IMR-90 (cell line): ENCODE measurements around the gene ARHGAP10. TPM values are rescaled to one million over a fixed set of nuclear protein-coding genes. Genes with fewer than 3 reads are reported as not detected.

ENCODE experiments used
- ATAC-seq: fragments of 200-7000 bp; cut with Tn5 transposase; 2 replicates; pipeline ENCODE4 v1.9.1; 2020; ENCODE audit warnings: low read depth, mild to moderate bottlenecking, moderate library complexity
- BruUV-seq: library from RNA; stranded (reverse); fragments of 400-500 nt; replicated peaks from 2 replicates; lab custom pipeline; 2021; lab: Mats Ljungman, UMichigan
- CTCF ChIA-PET: fragments of 300-600 bp; formaldehyde crosslinking; extraction: SDS; loops from one replicate; lab custom pipeline; 2021; ENCODE audit warnings: antibody characterized with exemption; lab: Yijun Ruan, JAX
- POLR2A ChIA-PET: fragments of 300-600 bp; sonication (Branson Sonifier 250); formaldehyde crosslinking; loops from one replicate; lab custom pipeline; 2022; ENCODE audit warnings: antibody characterized with exemption; ENCODE audit not compliant: unreplicated experiment; lab: Charles Lee
- DNase-seq: peaks from one replicate; pipeline ENCODE4 v3.0.0; 2013
- H2AFZ ChIP-seq: replicated peaks from 2 replicates; pipeline ENCODE3; 2013; ENCODE audit warnings: low read length, mild to moderate bottlenecking; ENCODE audit not compliant: poor library complexity
- H2AK5ac ChIP-seq: 2 replicates; pipeline ENCODE4 v1.6.1; 2013; ENCODE audit warnings: low read depth, low read length, inconsistent platforms
- H2AK9ac ChIP-seq: replicated peaks from 2 replicates; pipeline ENCODE3; 2013; ENCODE audit warnings: mild to moderate bottlenecking, low read depth, low read length, moderate library complexity; ENCODE audit not compliant: poor library complexity
- H2BK120ac ChIP-seq: 2 replicates; pipeline ENCODE4 v1.6.1; 2013; ENCODE audit warnings: low read depth, low read length, inconsistent platforms
- H2BK15ac ChIP-seq: 3 replicates; pipeline ENCODE4 v1.6.1; 2013; ENCODE audit warnings: low read depth, low read length, inconsistent platforms
- H2BK20ac ChIP-seq: 2 replicates; pipeline ENCODE4 v1.6.1; 2013; ENCODE audit warnings: low read depth, mild to moderate bottlenecking, inconsistent platforms, low read length, moderate library complexity
- H2BK5ac ChIP-seq: 2 replicates; pipeline ENCODE4 v1.6.1; 2013; ENCODE audit warnings: mild to moderate bottlenecking, low read depth, low read length, inconsistent platforms; ENCODE audit not compliant: poor library complexity, severe bottlenecking
- H3K14ac ChIP-seq: replicated peaks from 2 replicates; pipeline ENCODE4 v1.6.1; 2013; ENCODE audit warnings: low read depth, low read length, inconsistent platforms
- H3K18ac ChIP-seq: 2 replicates; pipeline ENCODE4 v1.6.1; 2013; ENCODE audit warnings: low read depth, low read length, control low read depth
- H3K23ac ChIP-seq: 2 replicates; pipeline ENCODE4 v1.6.1; 2013; ENCODE audit warnings: low read depth, low read length, inconsistent platforms
- H3K27ac ChIP-seq: 2 replicates; pipeline ENCODE4 v1.5.1; 2013; ENCODE audit warnings: mild to moderate bottlenecking, control low read depth, low read length; ENCODE audit not compliant: insufficient read depth
- H3K27me3 ChIP-seq: 2 replicates; pipeline ENCODE4 v1.6.1; 2013; ENCODE audit warnings: low read length; ENCODE audit not compliant: control insufficient read depth, insufficient read depth
- H3K36me3 ChIP-seq: 2 replicates; pipeline ENCODE4 v1.6.1; 2013; ENCODE audit warnings: low read length, mixed read lengths; ENCODE audit not compliant: control insufficient read depth, insufficient read depth
- H3K4ac ChIP-seq: 2 replicates; pipeline ENCODE4 v1.6.1; 2013; ENCODE audit warnings: low read depth, low read length, inconsistent platforms
- H3K4me1 ChIP-seq: 2 replicates; pipeline ENCODE4 v1.6.1; 2013; ENCODE audit warnings: low read length, mixed read lengths; ENCODE audit not compliant: control insufficient read depth, insufficient read depth
- H3K4me2 ChIP-seq: 2 replicates; pipeline ENCODE4 v1.6.1; 2013; ENCODE audit warnings: low read depth, mild to moderate bottlenecking, control low read depth, low read length, moderate library complexity
- H3K4me3 ChIP-seq: 2 replicates; pipeline ENCODE4 v1.5.1; 2013; ENCODE audit warnings: low read depth, mild to moderate bottlenecking, control low read depth, low read length, moderate library complexity; ENCODE audit not compliant: insufficient read depth
- H3K56ac ChIP-seq: 2 replicates; pipeline ENCODE4 v1.6.1; 2013; ENCODE audit warnings: low read length, inconsistent platforms; ENCODE audit not compliant: insufficient read depth; ENCODE audit errors: extremely low read depth
- H3K79me1 ChIP-seq, 2 experiments: 2 replicates each; pipeline ENCODE4 v1.6.1; 2013; ENCODE audit warnings: low read length in 2 of 2, inconsistent platforms in 1 of 2, low read depth in 1 of 2
- H3K9ac ChIP-seq: 2 replicates; pipeline ENCODE4 v1.6.1; 2013; ENCODE audit warnings: low read depth, low read length, control low read depth
- H3K9me1 ChIP-seq: 2 replicates; pipeline ENCODE4 v1.6.1; 2013; ENCODE audit warnings: low read length, inconsistent platforms; ENCODE audit not compliant: insufficient read depth
- H3K9me3 ChIP-seq: 2 replicates; pipeline ENCODE4 v1.6.1; 2013; ENCODE audit warnings: low read length; ENCODE audit not compliant: control insufficient read depth, insufficient read depth
- H4K20me1 ChIP-seq: 2 replicates; pipeline ENCODE4 v1.6.1; 2013; ENCODE audit warnings: low read length, inconsistent platforms; ENCODE audit not compliant: insufficient read depth
- H4K5ac ChIP-seq: 2 replicates; pipeline ENCODE4 v1.6.1; 2013; ENCODE audit warnings: mild to moderate bottlenecking, low read depth, low read length, control low read depth
- H4K8ac ChIP-seq, 2 experiments: 2 replicates each; pipeline ENCODE4 v1.6.1; 2013; ENCODE audit warnings: low read depth in 2 of 2, low read length in 2 of 2, control low read depth in 1 of 2, inconsistent platforms in 1 of 2
- H4K91ac ChIP-seq: 2 replicates; pipeline ENCODE4 v1.6.1; 2013; ENCODE audit warnings: low read depth, low read length, inconsistent platforms; ENCODE audit not compliant: insufficient read depth
- BHLHE40 ChIP-seq: fragments of 150-350 bp; IDR thresholded peaks from 2 replicates; pipeline ENCODE4 v1.6.1; 2016; ENCODE audit warnings: mild to moderate bottlenecking, low read depth, low read length
- CEBPB ChIP-seq: IDR thresholded peaks from 2 replicates; pipeline ENCODE4 v1.6.1; 2012; ENCODE audit warnings: low read depth, low read length, improper control_type of control experiment
- CHD1 ChIP-seq: IDR thresholded peaks from 2 replicates; pipeline ENCODE4 v1.6.1; 2012; ENCODE audit warnings: low read depth, low read length, improper control_type of control experiment
- FOS ChIP-seq: fragments of 150-350 bp; IDR thresholded peaks from 2 replicates; pipeline ENCODE4 v1.6.1; 2016; ENCODE audit warnings: low read depth, low read length
- MAFK ChIP-seq: IDR thresholded peaks from 2 replicates; pipeline ENCODE4 v1.6.1; 2012; ENCODE audit warnings: low read depth, low read length, improper control_type of control experiment
- MAZ ChIP-seq: IDR thresholded peaks from 2 replicates; pipeline ENCODE4 v1.6.1; 2012; ENCODE audit warnings: low read depth, mild to moderate bottlenecking, low read length, improper control_type of control experiment, moderate library complexity, borderline replicate concordance
- MXI1 ChIP-seq: IDR thresholded peaks from 2 replicates; pipeline ENCODE4 v1.6.1; 2012; ENCODE audit warnings: low read depth, mild to moderate bottlenecking, low read length, moderate library complexity, borderline replicate concordance
- NFE2L2 ChIP-seq: fragments of 150-350 bp; IDR thresholded peaks from 2 replicates; pipeline ENCODE4 v1.6.1; 2016; ENCODE audit warnings: low read depth, mild to moderate bottlenecking, low read length
- POLR2A ChIP-seq: IDR thresholded peaks from 2 replicates; pipeline ENCODE4 v1.6.1; 2012; ENCODE audit warnings: mild to moderate bottlenecking, low read depth, low read length
- RAD21 ChIP-seq: IDR thresholded peaks from 2 replicates; pipeline ENCODE4 v1.6.1; 2012; ENCODE audit warnings: low read length, improper control_type of control experiment
- RCOR1 ChIP-seq: IDR thresholded peaks from 2 replicates; pipeline ENCODE4 v1.6.1; 2012; ENCODE audit warnings: mild to moderate bottlenecking, low read length, improper control_type of control experiment; ENCODE audit not compliant: insufficient replicate concordance
- RFX5 ChIP-seq: IDR thresholded peaks from 2 replicates; pipeline ENCODE4 v1.8.0; 2012; ENCODE audit warnings: low read depth, mild to moderate bottlenecking, low read length, moderate library complexity
- SMC3 ChIP-seq: fragments of 150-350 bp; IDR thresholded peaks from 2 replicates; pipeline ENCODE4 v1.6.1; 2016; ENCODE audit warnings: low read depth, mild to moderate bottlenecking, antibody characterized with exemption, low read length, moderate library complexity
- WGBS, 2 experiments: methylation state at CpG; one replicate each; pipeline versions ENCODE4 v1.1.5 to v1.1.7; 2013; ENCODE audit warnings: missing lambda C conversion rate in 2 of 2; ENCODE audit not compliant: insufficient read length in 1 of 2; ENCODE audit errors: extremely low coverage in 2 of 2; 5-methylcytosine and 5-hydroxymethylcytosine counted together
- dilution Hi-C: fragments of 300-500 bp; cut with HindIII; formaldehyde crosslinking; loops from one replicate; pipeline ENCODE4 v1.14.3; 2018; ENCODE audit warnings: low sequenced_read_pairs; ENCODE audit not compliant: unreplicated experiment
- in situ Hi-C: fragments of 300-500 bp; cut with MboI; formaldehyde crosslinking; loops from 3 replicates; pipeline ENCODE4 v1.14.3; 2019; ENCODE audit warnings: low sequenced_read_pairs, inconsistent platforms, mixed read lengths
- intact Hi-C: fragments of 100-400 bp; cut with micrococcal nuclease; formaldehyde crosslinking; loops from 2 replicates; pipeline ENCODE4 v1.10.0; 2022
- polyA plus RNA-seq, 3 experiments: library from polyadenylated mRNA; depleted of rRNA; stranded (reverse); fragments of >200 nt; gene quantifications; 2 replicates each; pipeline ENCODE4 v1.2.3, GENCODE V29; 2012; ENCODE audit warnings: low replicate concordance in 1 of 3
- total RNA-seq: library from RNA; depleted of rRNA; stranded (reverse); fragments of >200 nt; gene quantifications from 2 replicates; pipeline ENCODE4 v1.2.3, GENCODE V29; 2012
- TF ChIP-seq, protein P1 (sequence below): fragments of 150-350 bp; IDR thresholded peaks from 2 replicates; pipeline ENCODE4 v1.6.1; 2016; ENCODE audit warnings: low read depth, mild to moderate bottlenecking, low read length, moderate library complexity, borderline replicate concordance
- TF ChIP-seq, protein P2 (sequence below): fragments of 150-350 bp; IDR thresholded peaks from 2 replicates; pipeline ENCODE4 v1.6.1; 2017; ENCODE audit warnings: mild to moderate bottlenecking, antibody characterized with exemption, low read length, low read depth
- TF ChIP-seq, protein P3 (sequence below): conservative IDR thresholded peaks from 2 replicates; pipeline ENCODE4 v1.5.1; 2012; ENCODE audit warnings: mild to moderate bottlenecking, low read depth, low read length, improper control_type of control experiment

Gene ARHGAP10
- total and polyA plus RNA-seq, 2 of the 4 experiments (the other 2 are of a cell fraction), result 27.1 to 29.4 TPM

DNA sequence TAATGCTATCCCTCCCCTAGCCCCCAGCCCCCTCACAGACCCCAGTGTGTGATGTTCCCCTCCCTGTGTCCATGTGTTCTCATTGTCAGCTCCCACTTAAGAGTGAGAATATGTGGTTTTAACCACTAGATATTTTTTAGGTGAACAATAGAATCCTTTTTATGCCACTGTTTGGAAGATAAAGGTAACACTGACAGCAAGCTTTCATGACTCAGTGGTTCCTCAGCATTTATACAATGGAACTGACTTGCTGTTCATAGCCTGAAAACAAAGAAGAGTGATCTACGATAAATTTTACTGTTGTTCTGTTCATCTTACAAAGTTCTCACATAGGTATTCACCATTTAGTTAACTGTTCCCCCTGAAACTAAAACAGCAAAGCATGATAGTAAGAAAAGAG, 147.8 kb downstream of the ARHGAP10 start:
- intact Hi-C loops, result loop anchor here (5.0 kb wide), 1 partner anchor 273 kb away; no protein-coding TSS in a partner anchor
- ChIA-PET POLR2A (no interaction called here), CTCF (interaction anchor here (0.6 to 1.5 kb wide), 2 partner anchors 13 to 384 kb away, joined by 4 to 7 read pairs; no protein-coding TSS in a partner anchor)
- Histone ChIP-seq H2BK15ac (no peak overlapping the region), H2AFZ (no peak overlapping the region), H2AK9ac (no peak overlapping the region), H4K20me1 (no peaks in the 10 kb centered on the region), H3K14ac (no peak overlapping the region), H2BK5ac (no peak overlapping the region), H2BK20ac (no peak overlapping the region), H3K36me3 (peaks cover 22% of the 10 kb centered on the region), H3K4ac (no peak overlapping the region), H3K4me3 (no peak overlapping the region), H3K27ac (no peak overlapping the region), H4K91ac (no peak overlapping the region), H3K4me2 (no peak overlapping the region), H3K23ac (no peak overlapping the region), H4K8ac (no peak overlapping the region), H2AK5ac (no peak overlapping the region), H3K4me1 (peaks cover 2% of the 10 kb centered on the region), H3K56ac (no peak overlapping the region), H3K9me3 (no peaks in the 10 kb centered on the region), H2BK120ac (no peak overlapping the region), H3K79me1 (peaks cover 6% of the 10 kb centered on the region in 2 experiments; a peak in 2 of 4 replicates), H3K27me3 (no peaks in the 10 kb centered on the region), H3K9me1 (0 out of 2 replicates have a peak, but pooled peaks cover 5% of the 10 kb centered on the region), H3K9ac (no peak overlapping the region), H3K18ac (no peak overlapping the region), H4K5ac (no peak overlapping the region)
- DNase-seq (no peak), ATAC-seq (no peak)
- no peak for TF ChIP-seq FOS
- TF ChIP-seq, protein P1, sequence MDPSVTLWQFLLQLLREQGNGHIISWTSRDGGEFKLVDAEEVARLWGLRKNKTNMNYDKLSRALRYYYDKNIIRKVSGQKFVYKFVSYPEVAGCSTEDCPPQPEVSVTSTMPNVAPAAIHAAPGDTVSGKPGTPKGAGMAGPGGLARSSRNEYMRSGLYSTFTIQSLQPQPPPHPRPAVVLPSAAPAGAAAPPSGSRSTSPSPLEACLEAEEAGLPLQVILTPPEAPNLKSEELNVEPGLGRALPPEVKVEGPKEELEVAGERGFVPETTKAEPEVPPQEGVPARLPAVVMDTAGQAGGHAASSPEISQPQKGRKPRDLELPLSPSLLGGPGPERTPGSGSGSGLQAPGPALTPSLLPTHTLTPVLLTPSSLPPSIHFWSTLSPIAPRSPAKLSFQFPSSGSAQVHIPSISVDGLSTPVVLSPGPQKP, result no peak
- no peak for TF ChIP-seq RAD21
- TF ChIP-seq MAZ, result no peak
- no peak for TF ChIP-seq CEBPB
- TF ChIP-seq, protein P2, sequence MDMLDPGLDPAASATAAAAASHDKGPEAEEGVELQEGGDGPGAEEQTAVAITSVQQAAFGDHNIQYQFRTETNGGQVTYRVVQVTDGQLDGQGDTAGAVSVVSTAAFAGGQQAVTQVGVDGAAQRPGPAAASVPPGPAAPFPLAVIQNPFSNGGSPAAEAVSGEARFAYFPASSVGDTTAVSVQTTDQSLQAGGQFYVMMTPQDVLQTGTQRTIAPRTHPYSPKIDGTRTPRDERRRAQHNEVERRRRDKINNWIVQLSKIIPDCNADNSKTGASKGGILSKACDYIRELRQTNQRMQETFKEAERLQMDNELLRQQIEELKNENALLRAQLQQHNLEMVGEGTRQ, result no peak
- no peak for TF ChIP-seq RCOR1
- no peak for TF ChIP-seq SMC3
- TF ChIP-seq BHLHE40, result no peak
- TF ChIP-seq NFE2L2, result no peak
- TF ChIP-seq RFX5, result no peak
- TF ChIP-seq, protein P3, sequence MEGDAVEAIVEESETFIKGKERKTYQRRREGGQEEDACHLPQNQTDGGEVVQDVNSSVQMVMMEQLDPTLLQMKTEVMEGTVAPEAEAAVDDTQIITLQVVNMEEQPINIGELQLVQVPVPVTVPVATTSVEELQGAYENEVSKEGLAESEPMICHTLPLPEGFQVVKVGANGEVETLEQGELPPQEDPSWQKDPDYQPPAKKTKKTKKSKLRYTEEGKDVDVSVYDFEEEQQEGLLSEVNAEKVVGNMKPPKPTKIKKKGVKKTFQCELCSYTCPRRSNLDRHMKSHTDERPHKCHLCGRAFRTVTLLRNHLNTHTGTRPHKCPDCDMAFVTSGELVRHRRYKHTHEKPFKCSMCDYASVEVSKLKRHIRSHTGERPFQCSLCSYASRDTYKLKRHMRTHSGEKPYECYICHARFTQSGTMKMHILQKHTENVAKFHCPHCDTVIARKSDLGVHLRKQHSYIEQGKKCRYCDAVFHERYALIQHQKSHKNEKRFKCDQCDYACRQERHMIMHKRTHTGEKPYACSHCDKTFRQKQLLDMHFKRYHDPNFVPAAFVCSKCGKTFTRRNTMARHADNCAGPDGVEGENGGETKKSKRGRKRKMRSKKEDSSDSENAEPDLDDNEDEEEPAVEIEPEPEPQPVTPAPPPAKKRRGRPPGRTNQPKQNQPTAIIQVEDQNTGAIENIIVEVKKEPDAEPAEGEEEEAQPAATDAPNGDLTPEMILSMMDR, result no peak
- no peak for TF ChIP-seq CHD1
- TF ChIP-seq MXI1, result no peak
- TF ChIP-seq POLR2A, result no peak
- TF ChIP-seq MAFK, result no peak
- dilution Hi-C loops, result no loop called here
- no CpG with 5 or more reads among the region's 1 CpG for WGBS, 2 experiments
- BruUV-seq, result no TSS peak
- in situ Hi-C loops, result no loop called here
